GM03348 (cell line): Measurements from ENCODE around the gene GALNT12.

ENCODE experiments used
- DNase-seq: peaks from one replicate; pipeline ENCODE4 v3.0.0; 2012; ENCODE audit warnings: low spot score

GALNT12 gene

GRCh38 chr9:98807070-98807813 lies at the start of gene GALNT12:
TSS of gene GALNT12 (plus strand) at chr9:98807670. CDS start at chr9:98807699, 29 bp downstream.
- DNase-seq = peak; percentile 77

GRCh38 chr9:98760231-98760630 lies 47.2 kb upstream of the GALNT12 start:
- no peak for DNase-seq

GRCh38 chr9:98763986-98764745 lies 43.3 kb upstream of the GALNT12 start:
- DNase-seq = no peak

GRCh38 chr9:98765256-98765655 lies 42.2 kb upstream of the GALNT12 start:
- DNase-seq = no peak

- DNase-seq = no peak
These were observed 40.9 kb upstream of the GALNT12 start for GRCh38 chr9:98766586-98766985.

GRCh38 chr9:98767196-98767595 lies 40.3 kb upstream of the GALNT12 start:
- DNase-seq = no peak

GRCh38 chr9:98767915-98768314 lies 39.6 kb upstream of the GALNT12 start:
- DNase-seq = no peak

GRCh38 chr9:98768344-98768743 lies 39.1 kb upstream of the GALNT12 start:
- no peak for DNase-seq

GRCh38 chr9:98770717-98771116 lies 36.8 kb upstream of the GALNT12 start:
- no peak for DNase-seq

- no peak for DNase-seq
These were observed 36.1 kb upstream of the GALNT12 start for GRCh38 chr9:98771209-98771874.

GRCh38 chr9:98772364-98773155 lies 34.9 kb upstream of the GALNT12 start:
- no peak for DNase-seq

GRCh38 chr9:98773721-98774120 lies 33.7 kb upstream of the GALNT12 start:
- DNase-seq = no peak

- peak; percentile 74 for DNase-seq
These were observed 32.7 kb upstream of the GALNT12 start for GRCh38 chr9:98774746-98775145.

- peak; percentile 85 for DNase-seq
These were observed 31.5 kb upstream of the GALNT12 start for GRCh38 chr9:98775831-98776441.

- DNase-seq = no peak
These were observed 29.9 kb upstream of the GALNT12 start for GRCh38 chr9:98777618-98778017.

- DNase-seq = no peak
These were observed 29.2 kb upstream of the GALNT12 start for GRCh38 chr9:98778251-98778650.

- DNase-seq = no peak
These were observed 28.5 kb upstream of the GALNT12 start for GRCh38 chr9:98778711-98779530.

- DNase-seq = no peak
These were observed 27.3 kb upstream of the GALNT12 start for GRCh38 chr9:98780059-98780749.

GRCh38 chr9:98781588-98782383 lies 25.7 kb upstream of the GALNT12 start:
- no peak for DNase-seq
